ENCODE data around the gene MYL3.

DNA sequence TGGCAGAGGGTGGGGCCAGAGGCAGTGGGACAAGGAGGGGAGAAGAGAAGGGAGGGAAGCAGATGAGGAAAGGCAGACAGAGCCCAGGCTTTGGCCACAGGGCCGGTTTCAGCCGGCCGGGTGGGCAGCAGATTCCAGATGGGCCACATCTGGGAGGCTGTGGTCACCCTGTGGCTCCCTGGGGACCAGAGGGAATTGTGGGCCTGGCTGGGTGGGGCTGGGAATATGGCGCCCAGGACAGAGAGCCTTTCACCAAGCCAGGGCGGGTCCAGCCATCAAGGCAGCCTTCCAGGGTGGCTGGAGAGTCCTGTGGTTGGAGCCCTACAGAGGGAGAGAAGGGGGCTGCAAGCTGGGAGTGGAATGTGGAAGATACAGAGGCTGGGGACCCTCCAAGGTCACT lies 33.1 kb upstream of the MYL3 start:
- TF ChIP-seq, protein P1, sequence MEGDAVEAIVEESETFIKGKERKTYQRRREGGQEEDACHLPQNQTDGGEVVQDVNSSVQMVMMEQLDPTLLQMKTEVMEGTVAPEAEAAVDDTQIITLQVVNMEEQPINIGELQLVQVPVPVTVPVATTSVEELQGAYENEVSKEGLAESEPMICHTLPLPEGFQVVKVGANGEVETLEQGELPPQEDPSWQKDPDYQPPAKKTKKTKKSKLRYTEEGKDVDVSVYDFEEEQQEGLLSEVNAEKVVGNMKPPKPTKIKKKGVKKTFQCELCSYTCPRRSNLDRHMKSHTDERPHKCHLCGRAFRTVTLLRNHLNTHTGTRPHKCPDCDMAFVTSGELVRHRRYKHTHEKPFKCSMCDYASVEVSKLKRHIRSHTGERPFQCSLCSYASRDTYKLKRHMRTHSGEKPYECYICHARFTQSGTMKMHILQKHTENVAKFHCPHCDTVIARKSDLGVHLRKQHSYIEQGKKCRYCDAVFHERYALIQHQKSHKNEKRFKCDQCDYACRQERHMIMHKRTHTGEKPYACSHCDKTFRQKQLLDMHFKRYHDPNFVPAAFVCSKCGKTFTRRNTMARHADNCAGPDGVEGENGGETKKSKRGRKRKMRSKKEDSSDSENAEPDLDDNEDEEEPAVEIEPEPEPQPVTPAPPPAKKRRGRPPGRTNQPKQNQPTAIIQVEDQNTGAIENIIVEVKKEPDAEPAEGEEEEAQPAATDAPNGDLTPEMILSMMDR (IDR thresholded peaks at IDR 0.05), result no peak
- no peak for TF ChIP-seq POLR2A (IDR thresholded peaks at IDR 0.05)
